Neural progenitor cell (in vitro differentiated cells): Measurements from ENCODE around the gene NUDC.

ENCODE experiments used
- EZH2 ChIP-seq: fragments of 200-600 bp; sonication (generic); IDR thresholded peaks from 2 replicates; pipeline ENCODE4 v1.6.1; 2017; ENCODE audit warnings: antibody characterized with exemption, mild to moderate bottlenecking, moderate library complexity
- EZH2phosphoT487 ChIP-seq: fragments of 200-600 bp; sonication (generic); IDR thresholded peaks from 2 replicates; pipeline ENCODE4 v1.6.1; 2017; ENCODE audit warnings: antibody characterized with exemption
- TF ChIP-seq, protein P1 (sequence below): fragments of 200-600 bp; sonication (generic); IDR thresholded peaks from 2 replicates; pipeline ENCODE4 v1.5.1; 2017; ENCODE audit warnings: antibody characterized with exemption, mild to moderate bottlenecking

DNA sequence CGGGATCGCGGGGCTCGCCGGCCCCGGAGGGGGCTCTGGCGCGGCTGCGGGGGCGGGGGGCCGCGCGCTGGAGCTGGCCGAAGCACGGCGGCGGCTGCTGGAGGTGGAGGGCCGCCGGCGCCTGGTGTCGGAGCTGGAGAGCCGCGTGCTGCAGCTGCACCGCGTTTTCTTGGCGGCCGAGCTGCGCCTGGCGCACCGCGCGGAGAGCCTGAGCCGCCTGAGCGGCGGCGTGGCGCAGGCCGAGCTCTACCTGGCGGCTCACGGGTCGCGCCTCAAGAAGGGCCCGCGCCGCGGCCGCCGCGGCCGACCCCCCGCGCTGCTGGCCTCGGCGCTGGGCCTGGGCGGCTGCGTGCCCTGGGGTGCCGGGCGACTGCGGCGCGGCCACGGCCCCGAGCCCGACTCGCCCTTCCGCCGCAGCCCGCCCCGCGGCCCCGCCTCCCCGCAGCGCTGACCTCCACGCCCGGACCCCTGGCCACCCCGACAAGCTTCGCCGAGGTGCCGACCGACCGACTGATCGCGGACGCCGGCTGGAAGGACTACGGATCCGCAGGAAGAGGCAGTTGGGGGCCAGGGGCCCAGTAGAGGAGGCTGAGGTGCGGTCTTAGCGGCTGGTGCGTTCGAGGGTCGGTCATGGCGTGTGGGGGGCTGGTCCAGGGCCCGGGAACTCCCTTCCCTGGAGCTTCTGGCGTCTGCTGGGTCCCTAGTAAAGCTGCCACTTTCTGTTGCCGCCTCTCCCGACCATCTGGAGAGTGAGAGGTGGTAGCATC, 72.7 kb downstream of the NUDC start:
- TF ChIP-seq, protein P1, sequence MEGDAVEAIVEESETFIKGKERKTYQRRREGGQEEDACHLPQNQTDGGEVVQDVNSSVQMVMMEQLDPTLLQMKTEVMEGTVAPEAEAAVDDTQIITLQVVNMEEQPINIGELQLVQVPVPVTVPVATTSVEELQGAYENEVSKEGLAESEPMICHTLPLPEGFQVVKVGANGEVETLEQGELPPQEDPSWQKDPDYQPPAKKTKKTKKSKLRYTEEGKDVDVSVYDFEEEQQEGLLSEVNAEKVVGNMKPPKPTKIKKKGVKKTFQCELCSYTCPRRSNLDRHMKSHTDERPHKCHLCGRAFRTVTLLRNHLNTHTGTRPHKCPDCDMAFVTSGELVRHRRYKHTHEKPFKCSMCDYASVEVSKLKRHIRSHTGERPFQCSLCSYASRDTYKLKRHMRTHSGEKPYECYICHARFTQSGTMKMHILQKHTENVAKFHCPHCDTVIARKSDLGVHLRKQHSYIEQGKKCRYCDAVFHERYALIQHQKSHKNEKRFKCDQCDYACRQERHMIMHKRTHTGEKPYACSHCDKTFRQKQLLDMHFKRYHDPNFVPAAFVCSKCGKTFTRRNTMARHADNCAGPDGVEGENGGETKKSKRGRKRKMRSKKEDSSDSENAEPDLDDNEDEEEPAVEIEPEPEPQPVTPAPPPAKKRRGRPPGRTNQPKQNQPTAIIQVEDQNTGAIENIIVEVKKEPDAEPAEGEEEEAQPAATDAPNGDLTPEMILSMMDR, result no peak
- TF ChIP-seq EZH2, result peak; percentile 85
- peak; percentile 70 for TF ChIP-seq EZH2phosphoT487
